ENCODE measurements around the gene PXMP4.

PXMP4 gene

GRCh38 chr20:33728463-33728862 is 8.4 kb upstream of the PXMP4 start:
- TF ChIP-seq, protein P1, sequence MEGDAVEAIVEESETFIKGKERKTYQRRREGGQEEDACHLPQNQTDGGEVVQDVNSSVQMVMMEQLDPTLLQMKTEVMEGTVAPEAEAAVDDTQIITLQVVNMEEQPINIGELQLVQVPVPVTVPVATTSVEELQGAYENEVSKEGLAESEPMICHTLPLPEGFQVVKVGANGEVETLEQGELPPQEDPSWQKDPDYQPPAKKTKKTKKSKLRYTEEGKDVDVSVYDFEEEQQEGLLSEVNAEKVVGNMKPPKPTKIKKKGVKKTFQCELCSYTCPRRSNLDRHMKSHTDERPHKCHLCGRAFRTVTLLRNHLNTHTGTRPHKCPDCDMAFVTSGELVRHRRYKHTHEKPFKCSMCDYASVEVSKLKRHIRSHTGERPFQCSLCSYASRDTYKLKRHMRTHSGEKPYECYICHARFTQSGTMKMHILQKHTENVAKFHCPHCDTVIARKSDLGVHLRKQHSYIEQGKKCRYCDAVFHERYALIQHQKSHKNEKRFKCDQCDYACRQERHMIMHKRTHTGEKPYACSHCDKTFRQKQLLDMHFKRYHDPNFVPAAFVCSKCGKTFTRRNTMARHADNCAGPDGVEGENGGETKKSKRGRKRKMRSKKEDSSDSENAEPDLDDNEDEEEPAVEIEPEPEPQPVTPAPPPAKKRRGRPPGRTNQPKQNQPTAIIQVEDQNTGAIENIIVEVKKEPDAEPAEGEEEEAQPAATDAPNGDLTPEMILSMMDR (IDR thresholded peaks at IDR 0.05; ENCODE audit: control extremely low read depth, extremely low read depth, low read depth, missing control alignments) = no peak
- no peak for DNase-seq (ENCODE audit: extremely low spot score)
- ChIA-PET CTCF (no interaction called here), POLR2A (no interaction called here)

GRCh38 chr20:33727806-33728205 is 7.7 kb upstream of the PXMP4 start:
- DNase-seq (ENCODE audit: extremely low spot score) = no peak
- ChIA-PET CTCF (no interaction called here), POLR2A (no interaction called here)
- TF ChIP-seq, protein P1 (IDR thresholded peaks at IDR 0.05; ENCODE audit: control extremely low read depth, extremely low read depth, low read depth, missing control alignments) = no peak

- ChIA-PET CTCF (interaction anchor here (0.9 to 1.0 kb wide), 2 partner anchors 30 to 59 kb away, joined by 3 read pairs; no protein-coding TSS in a partner anchor), POLR2A (no interaction called here)
- TF ChIP-seq, protein P1 (IDR thresholded peaks at IDR 0.05; ENCODE audit: control extremely low read depth, extremely low read depth, low read depth, missing control alignments) = no peak
- DNase-seq (ENCODE audit: extremely low spot score) = no peak
Measured at GRCh38 chr20:33727115-33727479, 7.0 kb upstream of the PXMP4 start.

- DNase-seq (ENCODE audit: extremely low spot score) = no peak
- POLR2A ChIA-PET = no interaction called here
- CTCF ChIA-PET = interaction anchor here (0.9 to 1.0 kb wide), 2 partner anchors 38 to 268 kb away, joined by 3 read pairs; no protein-coding TSS in a partner anchor
- TF ChIP-seq, protein P1 (IDR thresholded peaks at IDR 0.05; ENCODE audit: control extremely low read depth, extremely low read depth, low read depth, missing control alignments) = no peak
Measured at GRCh38 chr20:33725607-33726264, 5.6 kb upstream of the PXMP4 start.

DNA sequence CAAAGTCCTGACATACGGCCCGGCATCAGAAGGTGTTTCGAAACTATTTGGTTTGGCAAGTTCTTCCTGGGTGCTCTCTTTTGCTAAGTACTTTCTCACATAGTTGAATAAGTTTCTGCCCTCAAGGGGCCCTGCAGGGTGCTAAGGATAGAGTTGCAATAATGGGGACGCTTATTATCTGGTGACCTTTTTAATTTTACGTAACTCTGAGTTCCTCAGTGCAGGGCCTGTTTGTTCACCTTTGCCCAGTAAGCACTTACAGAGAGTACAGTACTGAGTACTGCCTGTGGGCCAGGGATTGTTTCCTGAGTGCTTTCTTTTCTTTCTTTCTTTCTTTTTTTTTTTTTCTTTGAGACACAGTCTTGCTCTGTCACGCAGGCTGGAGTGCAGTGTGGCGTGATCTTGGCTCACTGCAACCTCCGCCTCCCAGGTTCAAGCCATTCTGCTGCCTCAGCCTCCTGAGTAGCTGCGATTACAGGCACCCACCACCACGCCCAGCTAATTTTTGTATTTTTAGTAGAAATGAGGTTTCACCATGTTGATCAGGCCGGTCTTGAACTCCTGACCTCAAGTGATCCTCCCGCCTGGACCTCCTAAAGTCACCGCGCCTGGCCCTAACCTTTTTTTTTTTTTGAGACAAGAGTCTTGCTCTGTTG is 4.5 kb upstream of the PXMP4 start:
- ChIA-PET CTCF (interaction anchor here (0.9 to 1.0 kb wide), 2 partner anchors 39 to 267 kb away, joined by 3 read pairs; no protein-coding TSS in a partner anchor), POLR2A (no interaction called here)
- no peak for DNase-seq (ENCODE audit: extremely low spot score)
- TF ChIP-seq, protein P1 (IDR thresholded peaks at IDR 0.05; ENCODE audit: control extremely low read depth, extremely low read depth, low read depth, missing control alignments) = no peak

GRCh38 chr20:33721391-33722140 is 1.5 kb upstream of the PXMP4 start:
- CTCF ChIA-PET = interaction anchor here (1.3 to 2.3 kb wide), 2 partner anchors 11 to 46 kb away, joined by 3 to 14 read pairs; partner anchors contain the start of gene ZNF341
- no peak for DNase-seq (ENCODE audit: extremely low spot score)
- TF ChIP-seq, protein P1 (IDR thresholded peaks at IDR 0.05; ENCODE audit: control extremely low read depth, extremely low read depth, low read depth, missing control alignments) = no peak
- POLR2A ChIA-PET = no interaction called here

All from GM10248 (cell line).